Measurements from ENCODE around the gene KAZN. TPM values are rescaled to one million over a fixed set of nuclear protein-coding genes. Genes with fewer than 3 reads are reported as not detected.
A peak's percentile ranks its signal among the peaks of the same experiment; 100 is the strongest.

Gene KAZN
- polyA plus RNA-seq, 4 donors: 34.1 to 43.2 (median 35.9) TPM

DNA sequence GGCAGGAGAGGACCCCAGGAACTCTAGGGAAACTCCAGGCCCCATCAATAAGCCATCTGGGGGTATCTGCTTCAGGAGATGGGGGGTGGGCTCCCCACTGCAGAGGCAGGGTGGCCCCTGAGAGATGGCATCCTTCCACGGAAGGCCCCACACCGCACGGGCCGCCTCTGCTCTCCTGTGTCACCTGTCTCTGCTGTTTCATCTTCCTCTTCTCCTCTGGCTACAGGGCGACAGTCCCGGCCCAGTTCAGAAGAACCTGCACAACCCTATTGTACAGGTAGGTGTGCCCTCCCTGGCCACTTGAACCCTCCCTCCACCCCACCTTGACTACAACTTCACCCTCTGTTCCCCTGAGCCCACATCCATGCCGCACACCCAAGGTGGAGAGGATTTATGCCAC, 464.9 kb downstream of the KAZN start:
- DNase-seq (ENCODE audit: low read depth in 4 of 4, low spot score in 3 of 4): no peak

DNA sequence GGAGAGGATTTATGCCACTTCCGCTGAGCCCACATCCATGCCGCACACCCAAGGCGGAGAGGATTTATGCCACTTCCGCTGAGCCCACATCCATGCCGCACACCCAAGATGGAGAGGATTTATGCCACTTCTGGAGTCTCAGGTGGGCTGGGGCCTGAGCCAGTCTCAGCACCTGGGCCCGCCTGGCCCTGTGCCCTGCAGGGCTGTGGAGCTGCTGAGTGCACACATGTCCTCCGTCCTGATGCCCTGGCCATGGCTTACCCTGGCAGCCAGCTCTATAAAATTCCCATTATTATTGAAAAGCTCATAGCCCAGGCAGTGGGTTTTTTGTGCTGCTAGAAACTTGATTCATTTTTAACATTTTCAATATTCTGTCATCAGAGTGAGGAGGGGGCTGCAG, 465.3 kb downstream of the KAZN start:
- no peak for DNase-seq (ENCODE audit: low read depth in 4 of 4, low spot score in 3 of 4)

DNA sequence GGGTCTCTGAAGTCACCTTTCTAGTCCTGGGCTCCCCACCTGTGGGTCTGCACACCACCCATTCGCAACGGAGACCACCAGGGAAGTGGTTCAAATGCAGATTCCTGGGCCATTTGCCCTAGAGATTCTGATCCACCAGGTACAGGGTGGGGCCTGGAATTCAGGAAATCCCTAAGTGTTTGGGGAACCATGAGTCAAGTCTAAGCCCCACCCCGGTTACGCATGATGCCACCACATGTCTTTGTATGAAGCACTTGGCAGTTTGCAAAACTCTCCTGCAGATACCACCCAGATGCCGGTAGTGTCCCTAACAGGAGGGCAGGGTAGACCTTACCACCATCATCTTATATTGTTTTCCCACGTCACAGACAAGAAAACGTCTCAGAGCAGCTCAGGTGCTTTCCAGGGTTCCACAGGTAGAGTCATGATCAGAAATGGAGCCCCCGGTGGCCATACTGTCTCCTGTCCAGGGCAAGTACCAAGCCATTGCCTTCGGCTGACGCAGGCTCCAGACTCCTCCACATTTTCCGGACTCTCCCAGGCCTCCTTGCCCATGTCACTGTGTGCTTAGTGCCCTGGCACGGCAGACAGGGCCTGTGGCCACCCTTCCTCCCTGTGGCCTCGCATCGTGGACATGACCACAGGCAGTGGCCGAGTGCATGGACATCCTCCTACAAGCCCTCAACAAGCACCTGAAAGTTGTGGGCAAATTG, 465.9 kb downstream of the KAZN start:
- DNase-seq (ENCODE audit: low read depth in 4 of 4, low spot score in 3 of 4): no peak

DNA sequence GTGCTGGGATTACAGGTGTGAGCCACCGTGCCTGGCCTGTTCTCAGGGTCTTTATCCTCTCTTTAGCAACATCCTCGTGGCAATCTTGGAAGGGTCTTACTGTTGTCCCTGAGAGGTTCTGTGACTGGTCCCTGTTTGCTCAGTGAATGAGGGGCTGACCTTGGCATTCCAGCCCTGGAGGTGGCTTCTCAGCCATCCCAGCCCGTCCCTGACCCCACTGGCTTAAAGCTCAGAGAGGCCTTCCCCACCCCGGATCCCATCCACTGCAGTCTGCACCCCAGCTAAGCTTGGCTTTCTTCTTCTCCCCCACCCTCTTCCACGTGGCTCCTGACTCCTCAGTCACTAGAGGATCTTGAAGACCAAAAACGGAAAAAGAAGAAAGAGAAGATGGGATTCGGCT, 466.8 kb downstream of the KAZN start:
- DNase-seq (ENCODE audit: low read depth in 4 of 4, low spot score in 3 of 4): no peak

DNA sequence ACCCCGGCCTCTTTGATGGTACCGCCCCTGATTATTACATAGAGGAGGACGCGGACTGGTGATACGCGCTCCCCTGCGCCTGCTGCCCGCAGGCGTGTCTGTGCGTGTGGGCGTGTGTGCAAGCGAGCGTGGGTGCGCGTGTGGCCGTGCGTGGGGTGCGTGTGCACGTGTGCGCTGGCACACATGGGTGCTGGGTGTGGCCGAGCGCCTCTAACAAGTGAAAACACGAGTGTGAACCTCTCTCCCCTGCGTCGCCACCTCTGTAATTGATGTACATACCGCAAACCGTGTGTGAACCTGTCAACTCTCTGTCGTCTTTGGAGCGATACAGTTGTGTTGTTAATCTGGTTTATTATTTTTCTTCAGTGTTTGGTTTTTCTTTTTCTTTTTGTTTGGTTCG, 467.3 kb downstream of the KAZN start:
- no peak for DNase-seq (ENCODE audit: low read depth in 4 of 4, low spot score in 3 of 4)

DNA sequence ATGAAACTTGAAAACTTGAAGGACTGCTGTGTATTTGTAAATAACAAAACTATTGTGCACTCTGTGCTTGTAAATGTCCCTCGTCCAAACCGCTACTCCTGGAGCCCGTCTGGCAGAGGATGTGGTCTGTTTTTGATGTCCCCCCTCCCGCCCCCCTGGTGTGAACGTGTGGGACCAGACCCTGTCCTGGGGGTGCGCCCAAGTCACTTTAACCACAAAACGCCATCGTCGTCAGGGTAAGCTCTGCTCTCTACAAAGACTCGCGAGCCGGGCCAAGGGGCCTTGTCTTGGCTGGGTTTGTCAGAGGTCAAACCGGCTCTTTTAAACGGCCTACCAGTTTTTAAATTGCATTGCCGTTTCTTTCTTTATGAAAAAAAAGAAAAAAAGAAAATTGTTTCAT, 467.7 kb downstream of the KAZN start:
- no peak for DNase-seq (ENCODE audit: low read depth in 4 of 4, low spot score in 3 of 4)

DNA sequence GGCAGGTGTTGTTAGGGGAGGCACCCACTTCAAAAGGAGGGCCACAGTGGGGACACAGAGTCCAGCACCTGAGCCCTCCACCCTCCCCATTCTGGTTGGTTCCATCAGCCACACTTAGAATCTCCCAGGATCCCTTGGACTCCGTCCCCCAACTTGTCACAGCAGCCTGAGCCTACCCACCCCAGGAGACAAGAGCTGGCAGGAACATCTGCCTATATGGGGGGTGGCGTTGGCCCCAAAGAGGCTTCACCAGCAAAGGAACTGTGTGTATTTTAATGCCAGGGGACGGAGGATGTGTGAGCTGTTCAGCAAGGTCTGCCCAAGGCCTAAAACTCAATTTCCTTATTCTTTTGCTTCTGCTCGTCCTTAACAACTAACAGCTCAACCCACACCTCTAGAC, 468.7 kb downstream of the KAZN start:
- no peak for DNase-seq (ENCODE audit: low read depth in 4 of 4, low spot score in 3 of 4)

DNA sequence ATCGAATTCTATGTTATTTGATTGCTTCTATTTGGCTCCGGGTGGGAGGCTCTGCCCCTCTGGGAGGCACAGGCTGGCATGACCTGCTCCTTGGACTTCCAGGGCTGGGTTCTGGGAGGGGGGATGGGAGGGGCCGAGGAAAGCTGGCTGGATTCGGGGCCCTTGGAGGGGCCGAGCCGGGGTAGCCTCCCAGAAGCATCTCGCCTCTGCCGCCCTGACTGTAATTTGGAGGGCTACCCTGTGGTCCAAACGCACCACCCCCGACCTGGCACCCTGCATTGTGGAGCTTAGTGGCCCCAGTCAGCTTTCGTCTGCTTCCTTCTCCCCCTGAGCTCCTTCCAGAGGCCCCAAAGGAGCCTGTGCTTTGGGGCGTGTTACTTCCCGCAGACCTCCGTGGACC, 469.7 kb downstream of the KAZN start:
- DNase-seq (ENCODE audit: low read depth in 4 of 4, low spot score in 3 of 4): no peak

DNA sequence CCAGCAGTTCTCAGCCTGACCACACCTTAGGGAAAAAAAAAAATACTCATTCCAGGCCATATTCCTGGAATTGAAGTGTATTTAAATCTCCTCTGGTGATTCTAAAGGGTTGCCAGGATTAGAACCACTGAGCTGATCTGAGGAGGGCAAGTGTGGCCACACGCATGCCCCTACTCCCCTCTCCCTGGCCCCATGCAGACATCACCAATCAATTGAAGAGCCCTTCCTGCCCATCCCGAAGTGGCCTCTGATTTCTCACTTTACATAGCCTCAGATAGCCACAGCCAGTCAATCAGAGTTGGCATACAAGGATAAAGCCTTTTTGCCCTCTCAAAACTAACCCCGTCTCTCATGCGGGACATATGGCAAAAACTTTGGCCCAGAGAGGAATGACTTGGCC, 470.5 kb downstream of the KAZN start:
- DNase-seq (ENCODE audit: low read depth in 4 of 4, low spot score in 3 of 4): no peak

DNA sequence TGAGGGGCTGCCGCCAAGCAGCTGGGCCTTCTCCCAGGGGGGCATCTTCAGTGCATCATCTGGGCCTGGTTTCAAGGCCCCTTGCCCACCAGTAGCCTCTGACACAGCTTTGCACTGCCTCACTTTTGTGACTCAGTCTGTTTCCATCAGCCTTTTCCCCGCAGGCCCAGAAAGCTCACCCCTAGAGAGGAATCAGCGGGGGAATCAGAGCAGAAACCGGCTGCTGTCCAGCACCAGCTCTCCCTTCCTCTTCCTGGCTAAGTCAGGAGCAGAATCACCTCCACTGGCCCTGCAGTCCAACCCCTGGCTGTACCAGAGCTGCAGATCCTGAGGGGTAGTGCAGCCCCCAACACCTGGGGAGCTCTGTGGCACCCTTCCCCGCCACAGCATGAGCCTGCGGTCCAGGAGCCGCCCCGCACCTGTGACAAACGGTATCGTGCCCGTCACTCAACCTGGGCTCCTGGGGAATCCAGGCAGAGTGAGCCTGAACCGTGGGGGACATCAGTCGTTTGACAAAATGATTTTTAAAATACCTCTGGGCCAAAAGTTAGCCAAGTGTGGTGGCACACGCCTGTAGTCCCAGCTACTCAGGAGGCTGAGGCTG, 471.8 kb downstream of the KAZN start:
- DNase-seq (ENCODE audit: low read depth in 4 of 4, low spot score in 3 of 4): no peak

DNA sequence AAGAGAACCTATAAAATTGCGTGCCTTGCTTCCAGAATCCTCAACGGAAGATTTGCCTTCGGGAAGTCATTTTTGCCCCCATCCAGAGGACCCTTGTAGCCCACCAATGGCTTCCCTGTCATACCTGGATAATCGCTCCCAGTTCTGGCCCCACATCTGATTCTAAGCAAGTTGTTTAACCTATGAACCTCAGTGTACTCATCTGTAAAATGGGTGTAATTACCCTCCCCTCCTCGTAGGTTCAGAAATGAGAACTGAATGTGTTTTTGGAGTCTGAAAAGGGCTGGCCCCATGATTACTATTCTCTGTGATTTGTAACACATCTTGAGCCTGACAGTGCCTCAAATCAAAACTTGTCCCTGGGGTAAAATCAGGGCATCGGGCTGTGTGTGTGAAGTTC, 473.5 kb downstream of the KAZN start:
- DNase-seq (ENCODE audit: low read depth in 4 of 4, low spot score in 3 of 4): no peak

DNA sequence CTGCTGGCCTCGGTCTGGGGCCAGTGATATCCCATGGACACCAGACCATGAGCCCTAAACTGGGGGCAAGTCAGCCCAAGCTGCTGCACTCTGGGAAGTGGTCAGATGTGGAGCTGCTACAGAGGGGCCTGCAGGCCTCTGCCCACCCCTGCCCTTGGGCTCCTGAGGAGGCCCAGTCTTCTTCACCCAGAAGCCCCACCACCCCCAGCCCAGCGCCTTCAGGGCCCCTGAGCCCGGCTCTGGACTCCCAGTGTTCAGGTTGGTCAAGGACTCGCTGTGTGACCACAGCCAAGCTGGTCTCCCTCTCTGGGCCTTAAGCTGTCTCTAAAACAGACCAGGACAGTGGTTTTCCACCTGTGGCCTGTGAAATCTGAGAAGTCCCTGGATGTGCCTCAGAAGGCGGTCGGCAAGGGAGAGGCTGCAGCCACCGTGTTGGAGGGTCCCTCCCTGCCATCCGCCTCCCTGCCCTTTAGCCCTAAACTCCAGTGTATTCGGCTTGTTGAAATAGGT, 475.4 kb downstream of the KAZN start:
- no peak for DNase-seq (ENCODE audit: low read depth in 4 of 4, low spot score in 3 of 4)

DNA sequence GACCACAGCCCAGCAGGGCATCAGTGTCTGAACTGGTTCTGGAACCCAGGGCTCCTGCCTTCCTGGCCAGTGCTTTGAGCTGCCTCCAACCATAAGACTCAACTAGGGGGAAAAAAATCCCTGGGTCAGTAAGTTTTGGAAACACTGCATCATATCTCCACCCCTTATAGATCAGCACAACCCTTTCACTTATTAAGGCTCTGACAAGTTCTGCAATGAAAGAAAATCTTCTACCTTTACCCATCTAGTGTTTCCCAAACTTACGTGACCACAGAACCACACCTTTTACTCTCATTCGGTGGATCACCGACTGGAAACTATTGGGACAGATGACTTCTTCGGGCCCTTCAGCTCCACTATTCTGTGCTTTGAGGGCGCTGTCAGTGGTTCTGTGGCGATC, 476.7 kb downstream of the KAZN start:
- no peak for DNase-seq (ENCODE audit: low read depth in 4 of 4, low spot score in 3 of 4)

DNA sequence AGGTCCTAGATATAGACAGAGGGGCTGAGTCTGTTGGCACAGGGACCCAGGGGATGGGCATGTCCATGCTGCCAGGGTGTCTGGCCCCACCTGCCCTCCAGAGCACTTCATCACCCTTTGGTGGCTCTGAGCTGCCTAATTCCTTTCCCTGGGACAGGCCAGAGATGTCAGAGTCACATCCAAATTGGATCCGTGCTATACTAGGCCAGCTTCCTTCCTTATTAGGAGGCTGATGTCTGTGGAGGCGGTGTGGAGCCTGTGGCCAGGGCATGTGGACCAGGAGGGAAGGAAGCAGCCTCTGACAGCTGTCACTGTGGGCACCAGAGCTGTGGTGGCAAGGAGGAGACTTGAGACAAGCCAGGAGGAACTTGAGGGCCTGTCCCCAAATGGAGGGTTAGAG, 477.3 kb downstream of the KAZN start:
- no peak for DNase-seq (ENCODE audit: low read depth in 4 of 4, low spot score in 3 of 4)

DNA sequence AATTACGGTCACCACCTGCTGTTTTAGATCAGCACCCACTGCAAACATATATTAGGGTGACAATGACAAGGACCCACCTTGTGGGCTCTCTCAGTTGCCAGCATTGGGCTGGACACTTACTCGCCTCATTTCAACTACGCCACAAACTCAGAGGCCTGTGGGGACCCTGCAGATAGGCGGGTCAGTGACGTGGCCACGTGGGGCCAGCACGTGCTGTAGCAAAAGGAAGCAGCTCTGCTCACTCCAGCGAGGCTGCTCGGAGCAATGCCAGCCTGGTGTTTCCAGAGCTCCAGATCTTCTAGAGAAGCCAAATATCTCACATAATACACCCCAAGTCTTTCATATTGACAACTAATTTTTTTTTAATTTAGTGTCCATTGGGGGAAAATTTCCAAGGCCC, 478.3 kb downstream of the KAZN start:
- no peak for DNase-seq (ENCODE audit: low read depth in 4 of 4, low spot score in 3 of 4)

DNA sequence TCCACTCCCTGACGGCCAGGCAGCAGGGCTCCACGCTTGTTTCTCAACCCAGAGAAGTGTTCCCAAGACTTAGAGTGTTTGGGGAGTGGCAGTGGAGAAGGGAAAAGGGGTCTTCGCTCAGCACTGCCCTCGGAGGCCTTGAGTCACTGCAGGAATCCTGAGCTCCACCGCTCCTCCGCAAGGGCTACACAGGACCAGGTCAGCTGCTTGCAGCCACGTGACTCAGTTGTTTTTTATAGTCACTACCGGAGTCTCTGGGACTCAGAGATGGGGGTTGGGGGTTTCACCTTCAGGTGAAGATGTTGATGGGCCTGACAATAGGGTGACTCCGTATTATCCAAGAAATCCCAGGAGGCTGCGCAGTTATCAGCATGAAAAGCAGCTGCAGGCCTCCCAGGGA, 478.9 kb downstream of the KAZN start:
- DNase-seq (ENCODE audit: low read depth in 4 of 4, low spot score in 3 of 4): no peak

DNA sequence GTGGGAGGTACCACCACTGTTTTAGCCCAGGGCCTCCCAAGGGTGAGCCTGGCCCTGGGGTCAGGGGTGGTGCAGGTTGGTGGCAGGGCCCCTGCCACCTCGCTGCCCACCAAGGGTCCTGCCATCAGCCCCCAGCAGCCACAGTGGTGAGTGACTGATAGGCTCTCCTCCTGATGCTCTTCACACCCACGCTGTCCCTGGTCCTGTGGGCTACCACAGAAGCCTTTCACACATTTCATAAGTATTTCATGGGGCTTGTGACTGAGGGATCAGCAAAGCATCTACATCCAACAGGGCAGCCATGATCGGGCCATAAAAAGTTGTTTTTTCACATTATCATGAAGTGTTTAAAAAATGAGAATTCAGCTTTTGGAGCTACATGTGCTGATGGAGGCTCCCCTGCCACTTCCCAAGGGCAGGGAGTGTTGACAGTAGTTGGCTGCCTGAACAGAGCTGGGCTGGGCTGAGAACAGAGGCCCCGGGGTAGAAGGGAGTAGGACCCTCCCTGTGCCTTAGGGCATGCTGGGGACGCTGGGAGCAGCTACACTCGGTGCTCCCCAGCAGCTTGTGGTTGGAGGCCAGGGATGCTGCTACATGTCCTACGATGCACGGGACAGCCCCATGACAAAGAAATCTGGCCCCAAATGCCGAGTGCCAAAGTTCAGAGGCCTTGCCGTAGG, 482.0 kb downstream of the KAZN start:
- DNase-seq (ENCODE audit: low read depth in 4 of 4, low spot score in 3 of 4): no peak

DNA sequence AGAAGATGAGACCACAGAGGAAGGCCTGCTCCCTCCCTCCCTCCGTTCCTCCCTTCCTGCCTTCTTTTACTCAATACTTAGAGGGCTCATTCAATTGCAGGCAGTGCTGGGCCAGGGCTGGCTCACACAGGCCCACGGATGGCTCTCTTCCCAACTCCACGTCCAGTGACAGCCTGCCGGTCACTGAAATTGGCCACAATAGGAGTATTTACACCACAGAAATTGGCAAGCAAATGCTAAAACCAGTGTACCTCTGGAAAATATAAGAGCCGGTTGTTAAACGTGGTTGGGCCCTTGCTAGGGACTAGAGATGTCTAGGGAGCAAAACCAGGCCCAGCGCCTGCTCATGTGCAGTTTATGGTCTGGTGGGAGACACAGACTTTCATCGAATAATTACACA, 482.6 kb downstream of the KAZN start:
- DNase-seq (ENCODE audit: low read depth in 4 of 4, low spot score in 3 of 4): no peak

DNA sequence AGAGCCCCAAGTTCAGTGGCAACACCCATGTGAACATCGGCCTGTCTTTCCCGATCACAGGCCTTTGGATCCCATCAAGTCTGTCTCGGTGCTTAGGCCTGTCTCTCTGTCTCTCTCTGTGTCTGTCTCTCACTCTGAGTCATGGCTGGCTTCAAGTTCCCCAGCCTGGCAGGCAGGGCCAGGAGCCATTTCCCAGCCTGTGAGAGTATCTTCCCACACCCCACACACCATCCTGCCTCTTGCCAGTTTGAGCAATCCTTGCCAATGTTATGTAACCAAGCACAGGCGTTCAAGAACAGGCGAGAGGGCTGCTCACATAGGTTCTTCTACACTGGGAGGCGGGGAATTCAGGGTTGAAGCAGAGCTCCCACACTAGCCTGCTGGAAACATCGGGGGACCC, 485.1 kb downstream of the KAZN start:
- no peak for DNase-seq (ENCODE audit: low read depth in 4 of 4, low spot score in 3 of 4)

DNA sequence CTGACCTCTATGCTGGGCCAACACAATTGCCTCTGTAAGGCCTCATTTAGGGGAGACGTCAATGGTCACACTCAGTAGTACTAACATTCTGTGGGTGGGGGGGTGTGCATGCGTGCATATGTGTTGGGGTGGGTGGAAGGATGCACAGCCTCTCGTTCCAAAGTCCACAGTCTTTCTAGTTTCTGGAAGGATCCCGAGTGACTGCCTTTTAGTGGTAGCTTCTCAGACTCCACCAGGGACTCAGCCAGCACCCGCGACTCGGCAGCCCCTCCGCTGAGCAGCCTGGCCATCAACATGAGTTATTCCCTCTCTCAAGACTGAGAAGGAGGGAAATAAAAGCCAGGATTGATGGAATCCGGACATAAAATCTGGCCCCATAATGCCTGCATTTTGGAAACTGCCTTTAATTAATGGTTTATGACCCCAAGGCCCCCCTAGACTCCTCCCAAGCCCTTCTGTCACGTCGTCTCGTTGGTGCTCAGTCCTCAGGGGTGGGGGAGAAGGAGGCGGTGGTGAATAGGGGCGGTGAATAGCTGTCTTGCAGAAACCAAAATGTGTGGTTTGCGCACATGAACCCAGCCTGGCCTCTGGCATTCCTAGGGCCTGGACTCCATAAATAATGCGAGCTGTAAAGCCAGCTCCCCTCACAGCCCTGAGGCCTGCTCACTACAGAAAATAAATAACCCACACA, 489.9 kb downstream of the KAZN start:
- peak; percentile 83 to 92 (median 90) for DNase-seq (ENCODE audit: low read depth in 4 of 4, low spot score in 3 of 4)

DNA sequence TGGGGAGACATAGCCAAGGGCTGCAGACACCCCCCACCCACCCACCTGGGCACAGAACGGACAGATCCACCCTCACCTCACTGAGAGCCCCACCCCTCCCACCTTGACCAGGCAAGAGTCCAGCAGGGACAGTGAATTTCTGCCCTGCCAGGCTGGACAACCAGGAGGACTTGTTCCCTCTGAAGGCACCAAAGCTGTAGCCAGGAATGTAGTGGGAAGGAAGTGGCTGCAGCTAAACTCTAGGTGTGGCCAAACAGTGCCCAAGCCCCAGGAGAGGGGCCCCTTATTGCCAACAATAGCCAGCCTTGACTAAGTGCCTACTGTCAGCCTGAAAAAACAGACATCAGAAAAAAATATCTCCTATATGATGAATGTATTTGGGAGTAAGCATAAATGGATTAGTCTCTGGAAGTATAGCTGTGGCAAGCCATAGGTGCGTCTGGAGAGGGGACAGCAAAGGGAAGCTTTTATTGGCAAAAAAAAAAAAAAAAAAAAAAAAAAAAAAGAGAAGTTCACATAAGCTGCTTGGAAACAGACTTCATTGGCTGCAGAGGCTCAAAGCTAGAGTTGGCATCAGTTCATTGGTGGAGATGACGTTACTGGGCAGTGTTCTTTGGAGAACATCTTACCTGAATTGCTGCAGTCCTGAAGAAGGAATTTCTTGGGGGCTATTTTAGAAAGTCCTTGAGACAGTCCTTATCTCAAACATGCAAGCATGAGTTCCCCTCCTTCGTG, 490.9 kb downstream of the KAZN start:
- DNase-seq (ENCODE audit: low read depth in 4 of 4, low spot score in 3 of 4): no peak

All from right renal pelvis (tissue), 4 donors.